GM21423 (cell line): Measurements from ENCODE around the gene DPYSL5.

Source experiments
- ATAC-seq: cut with Tn5 transposase; IDR thresholded peaks from one replicate; pipeline ENCODE4 v1.9.1; 2021; ENCODE audit warnings: mild to moderate bottlenecking, moderate library complexity; ENCODE audit not compliant: unreplicated experiment

Gene DPYSL5

DNA sequence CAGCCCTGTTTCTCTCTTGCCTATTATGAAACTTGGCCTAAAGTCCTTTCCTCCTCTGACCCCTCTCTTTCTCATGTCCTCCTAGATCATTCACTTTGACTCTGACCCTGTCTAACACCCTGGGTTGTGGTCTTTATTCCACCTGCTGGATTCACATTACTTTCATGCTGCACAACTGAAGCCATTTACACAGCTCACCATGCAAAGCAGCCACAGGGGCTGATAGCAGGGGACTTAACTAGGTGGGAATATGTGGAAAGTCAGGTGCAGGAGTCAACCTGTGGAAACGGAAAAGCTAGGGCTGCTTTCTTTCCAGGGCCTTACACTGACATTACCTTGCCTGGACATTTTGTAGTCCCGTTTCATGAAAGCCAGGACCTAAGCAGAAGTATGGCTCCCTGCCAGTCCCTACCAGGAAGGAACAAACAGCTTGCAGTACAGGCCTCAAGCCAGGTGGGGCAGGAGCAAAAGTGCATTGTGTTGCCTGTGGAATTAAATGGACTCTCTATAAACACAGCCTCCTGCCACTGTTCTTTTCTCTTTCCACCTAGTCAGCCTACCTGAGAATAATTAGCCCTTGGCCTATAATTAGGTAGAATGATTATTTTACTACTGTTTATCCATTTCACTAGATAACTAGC lies 134.3 kb downstream of the DPYSL5 start:
- ATAC-seq, result no peak

DNA sequence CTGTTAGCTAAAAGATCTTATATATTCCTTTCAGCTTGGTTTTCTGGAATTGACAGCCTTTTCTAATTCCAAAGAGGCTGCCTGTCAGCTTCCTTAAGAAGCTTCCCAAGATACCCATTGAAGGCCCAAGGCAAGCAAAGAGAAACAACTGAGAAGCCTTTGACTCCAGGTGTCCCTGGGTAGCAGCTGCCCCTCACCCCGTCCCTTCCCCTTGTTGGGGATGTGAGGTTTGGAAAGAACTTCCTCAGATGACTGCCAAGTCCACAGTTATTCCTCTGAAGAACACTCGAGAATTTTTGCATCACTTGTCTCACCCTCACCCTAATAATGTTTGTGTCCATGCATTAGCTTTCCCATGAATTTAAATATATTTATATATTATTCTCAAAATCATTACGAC lies 135.8 kb downstream of the DPYSL5 start:
- no peak for ATAC-seq

DNA sequence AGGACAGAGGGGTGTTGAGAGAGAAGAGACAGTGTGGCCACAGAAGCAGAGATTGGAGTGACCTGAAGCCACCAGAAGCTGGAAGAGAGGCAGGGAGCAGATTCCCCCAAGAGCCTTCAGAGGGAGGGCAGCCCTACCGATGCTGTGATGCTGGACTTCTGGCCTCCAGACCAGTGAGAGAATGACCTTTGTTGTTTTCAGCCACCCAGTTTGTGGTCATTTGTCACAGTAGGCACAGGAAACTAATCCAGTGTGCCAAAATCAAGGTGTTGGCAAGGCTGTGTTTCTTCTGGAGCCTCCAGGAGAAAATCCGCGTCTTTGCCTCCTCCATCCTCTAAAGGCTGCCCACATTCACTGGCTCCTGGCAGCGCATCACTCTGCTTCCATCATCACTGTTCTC lies 137.9 kb downstream of the DPYSL5 start:
- ATAC-seq, result no peak

DNA sequence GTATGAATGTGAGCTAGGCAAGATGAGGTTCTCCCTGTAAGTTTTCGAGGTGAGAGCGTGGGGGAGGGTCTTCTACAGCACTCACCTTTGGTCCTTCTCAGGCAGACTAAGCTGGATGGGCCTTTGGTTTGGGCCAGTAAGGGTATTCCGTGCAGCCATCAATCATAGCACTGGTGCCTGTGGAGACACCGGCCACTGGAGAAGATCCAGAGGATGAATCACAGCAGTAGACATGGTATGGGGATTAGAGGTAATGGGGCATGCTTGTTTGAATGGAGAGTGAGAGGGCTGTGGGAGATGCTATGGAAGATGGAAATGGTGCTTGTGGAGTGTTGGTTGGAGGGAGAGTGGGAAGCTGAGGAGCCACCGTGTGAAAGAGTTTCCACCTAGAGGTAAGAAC lies 138.6 kb downstream of the DPYSL5 start:
- no peak for ATAC-seq

DNA sequence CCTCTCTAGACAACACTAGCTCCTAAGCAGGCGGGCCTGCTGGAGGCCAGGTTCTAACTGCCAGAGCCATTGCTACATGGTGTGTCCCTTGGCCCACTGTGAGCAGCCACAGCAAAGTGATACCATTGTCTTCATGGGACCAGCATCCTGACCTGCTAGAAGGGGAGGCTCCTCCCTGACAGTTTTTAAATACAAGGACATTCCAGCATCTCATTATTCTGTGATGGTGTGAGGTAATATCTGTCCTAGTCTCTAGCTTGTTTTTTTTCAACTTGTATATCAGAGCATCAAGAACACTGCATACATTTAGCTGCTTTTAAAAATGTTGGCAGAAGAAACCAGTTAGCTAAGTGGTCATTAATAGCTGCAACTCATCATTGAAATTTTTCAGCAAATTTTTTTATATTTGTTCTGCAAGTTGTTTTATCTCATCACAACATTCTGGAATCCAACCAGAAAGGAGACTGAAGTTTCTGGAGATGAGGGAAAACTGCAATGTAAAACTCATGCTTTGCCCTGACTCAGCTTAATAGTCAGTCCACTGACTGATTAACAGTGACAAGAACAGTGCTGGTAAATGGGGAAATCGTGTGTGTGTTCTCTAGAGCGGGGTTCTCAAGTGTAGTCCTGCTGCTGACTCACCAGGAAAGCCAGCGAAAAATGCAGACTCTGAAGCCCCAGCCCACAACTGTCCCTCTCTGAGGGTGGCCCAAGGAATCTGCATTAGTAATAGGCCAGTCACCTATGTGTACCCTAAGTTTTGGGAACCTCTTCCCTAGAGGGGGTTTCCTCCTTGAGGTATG lies 140.3 kb downstream of the DPYSL5 start:
- no peak for ATAC-seq

DNA sequence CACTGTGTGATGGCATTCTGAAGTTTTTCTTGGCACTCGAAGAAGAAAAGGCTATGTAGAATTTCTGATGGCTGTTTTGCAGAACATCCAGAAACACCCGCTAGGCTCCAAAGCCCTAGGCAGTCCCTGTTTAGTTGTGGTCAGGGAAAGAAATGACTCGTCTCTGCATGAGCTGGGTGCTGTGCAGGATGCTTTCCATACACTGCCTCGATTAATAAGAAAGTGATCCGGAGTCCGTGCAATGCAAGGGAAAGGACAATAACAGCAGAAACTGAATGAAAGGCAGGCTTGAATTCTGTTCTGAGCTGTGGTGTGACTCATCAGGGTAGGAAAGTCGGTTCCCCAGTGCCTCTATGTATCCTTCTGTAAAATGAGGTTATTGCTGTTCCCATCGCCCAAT lies 141.2 kb downstream of the DPYSL5 start:
- ATAC-seq, result no peak

DNA sequence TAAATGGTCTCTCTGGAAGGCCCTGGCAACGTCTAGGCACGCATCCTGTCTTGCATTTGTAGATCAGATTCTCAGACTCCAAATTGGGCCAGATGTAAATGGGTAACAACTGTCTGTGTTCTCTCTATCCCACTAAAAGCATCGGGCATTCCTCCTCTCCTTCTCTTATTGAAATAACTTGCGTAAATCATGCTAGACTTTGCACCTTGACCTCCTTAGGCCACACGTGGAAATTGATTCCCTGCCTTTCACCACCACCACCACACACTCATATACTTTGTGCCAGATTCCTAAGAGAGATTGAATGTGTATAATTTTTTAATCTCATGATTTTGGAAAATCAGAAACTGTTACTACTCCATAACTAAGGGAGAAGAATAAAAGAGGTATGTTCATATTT lies 143.8 kb downstream of the DPYSL5 start:
- ATAC-seq, result no peak

DNA sequence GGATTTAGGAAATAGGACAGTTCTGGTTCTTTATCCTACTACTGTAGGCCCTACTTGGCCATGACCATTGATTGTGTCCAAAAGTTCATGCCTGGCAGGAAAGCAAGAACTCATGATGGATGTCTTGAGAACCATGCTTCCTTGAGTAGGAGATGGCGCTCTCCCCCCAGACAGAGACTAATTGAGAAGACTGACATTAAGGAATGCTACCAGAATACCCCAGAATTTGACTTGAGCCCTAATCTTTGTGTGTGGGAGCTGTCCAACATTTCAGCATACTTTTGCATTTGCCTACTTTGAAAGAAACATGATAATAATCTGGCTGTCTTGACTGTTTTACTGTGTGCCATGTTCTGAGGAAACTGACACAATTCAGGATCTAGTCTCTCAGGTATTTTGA lies 145.8 kb downstream of the DPYSL5 start:
- ATAC-seq, result no peak

DNA sequence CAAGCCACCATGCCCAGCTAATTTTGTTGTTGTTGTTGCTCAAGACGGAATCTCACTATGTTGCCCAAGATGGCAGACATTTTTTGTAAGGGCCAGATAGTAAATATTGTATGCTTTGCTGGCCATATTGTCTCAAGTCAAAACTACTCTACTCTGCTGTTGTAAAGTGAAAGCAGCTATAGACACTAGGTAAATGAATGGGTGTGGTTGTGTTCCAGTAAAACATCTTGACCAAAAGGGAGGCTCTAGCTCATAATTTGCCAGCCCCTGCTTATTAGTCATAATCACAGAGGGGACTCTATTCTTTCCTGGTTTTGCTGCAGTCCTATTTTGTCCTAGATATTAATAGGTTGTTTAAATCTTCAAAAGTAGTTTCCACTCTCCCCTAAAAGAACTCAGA lies 147.1 kb downstream of the DPYSL5 start:
- ATAC-seq, result no peak

DNA sequence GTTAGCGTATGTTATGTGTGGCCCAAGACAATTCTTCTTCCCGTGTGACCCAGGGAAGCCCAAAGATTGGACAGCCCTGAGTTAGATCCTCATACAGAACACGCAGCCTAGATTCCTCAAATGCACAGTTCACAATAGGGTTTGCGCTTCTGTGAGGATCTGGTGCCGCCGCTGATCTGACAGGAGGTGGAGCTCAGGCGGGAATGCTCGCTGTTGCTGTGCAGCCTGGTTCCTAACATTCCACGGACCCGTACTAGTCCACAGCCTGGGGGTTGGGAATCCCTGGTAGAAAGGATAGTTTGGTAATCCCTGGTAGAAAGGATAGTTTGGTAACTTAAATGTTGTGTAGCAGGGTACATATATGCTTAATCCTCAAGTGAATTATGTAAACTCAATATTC lies 149.5 kb downstream of the DPYSL5 start:
- no peak for ATAC-seq

DNA sequence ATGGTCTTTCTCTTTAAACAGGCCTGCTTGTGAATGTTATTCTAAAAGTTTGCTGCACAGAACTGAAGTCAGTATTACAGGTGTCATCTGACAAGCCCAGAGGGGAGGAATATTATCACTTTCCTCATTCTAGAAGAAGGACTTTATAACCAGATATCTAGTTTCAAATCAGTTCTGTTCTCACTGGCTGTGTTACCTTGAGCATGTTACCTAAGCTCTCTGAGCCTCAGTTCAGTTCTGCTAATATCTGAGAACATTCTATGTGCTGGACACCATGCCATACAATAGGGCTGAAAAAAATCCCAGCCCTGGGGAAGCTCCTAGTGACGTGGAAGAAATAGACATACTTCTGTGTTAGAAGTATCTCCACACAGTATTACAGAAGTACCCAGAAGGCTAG lies 150.4 kb downstream of the DPYSL5 start:
- no peak for ATAC-seq
